Loucy (cell line): ENCODE measurements around the gene CTTNBP2.

Experiments used
- CTCF ChIP-seq: fragments of 200-600 bp; sonication (generic); conservative IDR thresholded peaks from 2 replicates; pipeline ENCODE4 v1.5.1; 2014; ENCODE audit warnings: mild to moderate bottlenecking, antibody characterized with exemption, low read length
- EZH2phosphoT487 ChIP-seq: fragments of 200-600 bp; IDR thresholded peaks from 2 replicates; pipeline ENCODE4 v1.6.1; 2018; ENCODE audit warnings: antibody characterized with exemption, mild to moderate bottlenecking, moderate library complexity, borderline replicate concordance

- no peak for TF ChIP-seq CTCF
- TF ChIP-seq EZH2phosphoT487, result no peak
Observed at GRCh38 chr7:117827862-117828261, 45.4 kb downstream of the CTTNBP2 start.
